K562 (cell line): ENCODE measurements around the gene OR51B2. TPM values are rescaled to one million over a fixed set of nuclear protein-coding genes. Genes with fewer than 3 reads are reported as not detected.

Experiments
- CBX3 ChIP-seq, 2 experiments: IDR thresholded peaks; 1 replicate in 1 of 2; 2 replicates in 1 of 2; pipeline ENCODE4 v1.6.1; 2012; ENCODE audit warnings: inconsistent platforms in 2 of 2, low read length in 2 of 2, borderline replicate concordance in 1 of 2, control low read depth in 1 of 2
- CCNT2 ChIP-seq: IDR thresholded peaks from 2 replicates; pipeline ENCODE4 v1.6.1; 2011; ENCODE audit warnings: borderline replicate concordance, low read depth, mild to moderate bottlenecking, moderate library complexity, mixed read lengths, low read length; ENCODE audit not compliant: insufficient read length; ENCODE audit errors: extremely low read depth
- DACH1 ChIP-seq: fragments of 450-650 bp; IDR thresholded peaks from 2 replicates; pipeline ENCODE4 v1.6.1; 2018; ENCODE audit not compliant: partially characterized antibody
- DMBX1 ChIP-seq: fragments of 250-450 bp; sonication (Bioruptor Pico); IDR thresholded peaks from 2 replicates; pipeline ENCODE4 v1.8.0; 2022; ENCODE audit warnings: inconsistent platforms, mild to moderate bottlenecking, moderate library complexity, borderline replicate concordance
- ETV5 ChIP-seq: sonication (generic); formaldehyde crosslinking; IDR thresholded peaks from 2 replicates; pipeline ENCODE4 v1.4.0; 2020; ENCODE audit warnings: low read depth, mild to moderate bottlenecking, missing genetic modification reagents
- JUND ChIP-seq, 2 experiments: IDR thresholded peaks; 2 replicates in 1 of 2; 3 replicates in 1 of 2; pipeline ENCODE4 v1.6.1; 2011; ENCODE audit warnings: borderline replicate concordance in 2 of 2, low read depth in 2 of 2, low read length in 2 of 2, improper control_type of control experiment in 1 of 2, missing biosample characterization in 1 of 2, missing genetic modification characterization in 1 of 2, missing genetic modification reagents in 1 of 2
- KLF6 ChIP-seq: fragments of 250-450 bp; sonication (Bioruptor Pico); IDR thresholded peaks from 2 replicates; pipeline ENCODE4 v1.4.0; 2020; ENCODE audit warnings: mild to moderate bottlenecking, moderate library complexity, borderline replicate concordance
- MCM3 ChIP-seq: fragments of 450-650 bp; IDR thresholded peaks from 2 replicates; pipeline ENCODE4 v1.6.1; 2016
- MED1 ChIP-seq: sonication (generic); formaldehyde crosslinking; IDR thresholded peaks from 2 replicates; pipeline ENCODE4 v1.8.1; 2023; ENCODE audit warnings: missing genetic modification reagents, borderline replicate concordance
- NR4A1 ChIP-seq, 2 experiments: fragments of 250-450 bp in 1 of 2; fragments of 450-650 bp in 1 of 2; sonication (Bioruptor Pico) in 1 of 2; IDR thresholded peaks; 2 replicates each; pipeline versions ENCODE4 v1.4.0 to v1.6.1; 2016 to 2020; ENCODE audit warnings: mild to moderate bottlenecking in 2 of 2, missing compliant biosample characterization in 1 of 2, missing genetic modification characterization in 1 of 2, moderate library complexity in 1 of 2
- PHF20 ChIP-seq: fragments of 450-650 bp; IDR thresholded peaks from 2 replicates; pipeline ENCODE4 v1.6.1; 2018; ENCODE audit not compliant: partially characterized antibody
- PML ChIP-seq: IDR thresholded peaks from 2 replicates; pipeline ENCODE4 v1.6.1; 2012; ENCODE audit warnings: low read length, inconsistent platforms
- SIX5 ChIP-seq, 2 experiments: IDR thresholded peaks; 2 replicates each; pipeline ENCODE4 v1.6.1; 2011; ENCODE audit warnings: low read length in 2 of 2, borderline replicate concordance in 1 of 2, low read depth in 1 of 2, mild to moderate bottlenecking in 1 of 2, moderate library complexity in 1 of 2; ENCODE audit not compliant: insufficient read depth in 1 of 2
- TAL1 ChIP-seq: fragments of 450-650 bp; IDR thresholded peaks from 2 replicates; pipeline ENCODE4 v1.6.1; 2016; ENCODE audit warnings: mild to moderate bottlenecking
- TOE1 ChIP-seq, 2 experiments: fragments of 450-650 bp in 1 of 2; sonication (generic) in 1 of 2; formaldehyde crosslinking in 1 of 2; IDR thresholded peaks; 2 replicates each; pipeline versions ENCODE4 v1.7.1 to v1.8.0; 2016 to 2022; ENCODE audit warnings: borderline replicate concordance in 2 of 2, mild to moderate bottlenecking in 2 of 2, antibody characterized with exemption in 1 of 2, inconsistent platforms in 1 of 2, low read depth in 1 of 2, missing genetic modification reagents in 1 of 2, moderate library complexity in 1 of 2
- ZNF239 ChIP-seq: fragments of 250-450 bp; sonication (Bioruptor Pico); IDR thresholded peaks from 2 replicates; pipeline ENCODE4 v1.4.0; 2020; ENCODE audit warnings: mild to moderate bottlenecking
- ZNF589 ChIP-seq: fragments of 200-800 bp; sonication (Bioruptor generic); IDR thresholded peaks from 2 replicates; pipeline ENCODE4 v1.6.1; 2016; ENCODE audit warnings: low read depth, missing genetic modification characterization, missing compliant biosample characterization
- polyA plus RNA-seq, 8 experiments: library from polyadenylated mRNA; depleted of rRNA in 4 of 8; stranded (reverse) in 5 of 8; unstranded in 3 of 8; fragments of >200 nt; fragmentation: Nextera tagmentation in 2 of 8; fragmentation: Illumina TruSeq in 1 of 8; extraction: Ambion mirVana in 2 of 8; extraction: Trizol in 1 of 8; gene quantifications; 2 replicates each; pipeline versions ENCODE4 v1.2.1 to v1.2.3, GENCODE V29; 2011 to 2014; ENCODE audit warnings: inconsistent platforms in 1 of 8, missing spikeins in 1 of 8
- total RNA-seq, 7 experiments: library from RNA; depleted of rRNA in 6 of 7; stranded (reverse); fragments of >200 nt in 6 of 7; fragmentation: Illumina TruSeq in 2 of 7; extraction: Trizol in 2 of 7; gene quantifications; 2 replicates each; pipeline versions ENCODE4 v1.2.1 to v1.2.3, GENCODE V29; 2011 to 2021; ENCODE audit warnings: low replicate concordance in 1 of 7
- TF ChIP-seq, protein P1 (sequence below): sonication (generic); formaldehyde crosslinking; IDR thresholded peaks from 2 replicates; pipeline ENCODE4 v1.8.1; 2023; ENCODE audit warnings: mild to moderate bottlenecking, missing genetic modification reagents
- TF ChIP-seq, protein P2 (sequence below): fragments of 450-650 bp; IDR thresholded peaks from 2 replicates; pipeline ENCODE4 v1.6.1; 2016; ENCODE audit warnings: low read depth, mild to moderate bottlenecking, moderate library complexity
- TF ChIP-seq, protein P3 (sequence below): fragments of 250-450 bp; sonication (Bioruptor Pico); IDR thresholded peaks from 2 replicates; pipeline ENCODE4 v1.8.0; 2022; ENCODE audit warnings: moderate library complexity, mild to moderate bottlenecking, inconsistent platforms
- TF ChIP-seq, protein P4 (sequence below): sonication (generic); formaldehyde crosslinking; IDR thresholded peaks from 2 replicates; pipeline ENCODE4 v1.8.0; 2022; ENCODE audit warnings: mild to moderate bottlenecking, missing genetic modification reagents
- TF ChIP-seq, protein P5 (sequence below): fragments of 250-450 bp; sonication (Bioruptor Pico); IDR thresholded peaks from 2 replicates; pipeline ENCODE4 v1.6.1; 2021; ENCODE audit warnings: mild to moderate bottlenecking

Gene OR51B2
- total and polyA plus RNA-seq, 9 of the 15 experiments (the other 6 are each of a cell fraction or from before 2014, with no cell fraction given): 0.38 to 6.6 (median 4.0) TPM

DNA sequence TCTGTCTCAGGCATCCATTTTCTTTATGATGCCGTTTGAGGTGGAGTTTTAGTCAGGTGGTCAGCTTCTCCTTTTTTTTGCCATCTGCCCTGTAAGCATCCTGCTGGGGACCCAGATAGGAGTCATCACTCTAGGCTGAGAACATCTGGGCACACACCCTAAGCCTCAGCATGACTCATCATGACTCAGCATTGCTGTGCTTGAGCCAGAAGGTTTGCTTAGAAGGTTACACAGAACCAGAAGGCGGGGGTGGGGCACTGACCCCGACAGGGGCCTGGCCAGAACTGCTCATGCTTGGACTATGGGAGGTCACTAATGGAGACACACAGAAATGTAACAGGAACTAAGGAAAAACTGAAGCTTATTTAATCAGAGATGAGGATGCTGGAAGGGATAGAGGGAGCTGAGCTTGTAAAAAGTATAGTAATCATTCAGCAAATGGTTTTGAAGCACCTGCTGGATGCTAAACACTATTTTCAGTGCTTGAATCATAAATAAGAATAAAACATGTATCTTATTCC, 43.5 kb downstream of the OR51B2 start (continued):
- TF ChIP-seq, protein P1, sequence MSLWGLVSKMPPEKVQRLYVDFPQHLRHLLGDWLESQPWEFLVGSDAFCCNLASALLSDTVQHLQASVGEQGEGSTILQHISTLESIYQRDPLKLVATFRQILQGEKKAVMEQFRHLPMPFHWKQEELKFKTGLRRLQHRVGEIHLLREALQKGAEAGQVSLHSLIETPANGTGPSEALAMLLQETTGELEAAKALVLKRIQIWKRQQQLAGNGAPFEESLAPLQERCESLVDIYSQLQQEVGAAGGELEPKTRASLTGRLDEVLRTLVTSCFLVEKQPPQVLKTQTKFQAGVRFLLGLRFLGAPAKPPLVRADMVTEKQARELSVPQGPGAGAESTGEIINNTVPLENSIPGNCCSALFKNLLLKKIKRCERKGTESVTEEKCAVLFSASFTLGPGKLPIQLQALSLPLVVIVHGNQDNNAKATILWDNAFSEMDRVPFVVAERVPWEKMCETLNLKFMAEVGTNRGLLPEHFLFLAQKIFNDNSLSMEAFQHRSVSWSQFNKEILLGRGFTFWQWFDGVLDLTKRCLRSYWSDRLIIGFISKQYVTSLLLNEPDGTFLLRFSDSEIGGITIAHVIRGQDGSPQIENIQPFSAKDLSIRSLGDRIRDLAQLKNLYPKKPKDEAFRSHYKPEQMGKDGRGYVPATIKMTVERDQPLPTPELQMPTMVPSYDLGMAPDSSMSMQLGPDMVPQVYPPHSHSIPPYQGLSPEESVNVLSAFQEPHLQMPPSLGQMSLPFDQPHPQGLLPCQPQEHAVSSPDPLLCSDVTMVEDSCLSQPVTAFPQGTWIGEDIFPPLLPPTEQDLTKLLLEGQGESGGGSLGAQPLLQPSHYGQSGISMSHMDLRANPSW (CRISPR knock-in tag): peak; percentile 71; the same call in 1 of the 2 replicates
- TF ChIP-seq MCM3 (no peak), JUND (IDR thresholded peaks at IDR 0.05; ENCODE audit: borderline replicate concordance, low read depth, low read length) (peak; percentile 100), JUND (tag; IDR thresholded peaks at IDR 0.05; ENCODE audit: borderline replicate concordance, low read depth, low read length) (peak; percentile 100), MED1 (no peak), NR4A1 (CRISPR knock-in tag; IDR thresholded peaks at IDR 0.05) (no peak), NR4A1 (tag; IDR thresholded peaks at IDR 0.05) (peak; percentile 89), KLF6 (CRISPR knock-in tag) (peak; percentile 89; the same call in 1 of the 2 replicates), DACH1 (peak; percentile 82), DMBX1 (CRISPR knock-in tag) (peak; percentile 97), PHF20 (no peak), SIX5 (IDR thresholded peaks at IDR 0.05; ENCODE audit: borderline replicate concordance in 1 of 2, insufficient read depth in 1 of 2, low read depth in 1 of 2, low read length in 2 of 2) (no peak), ZNF239 (CRISPR knock-in tag) (peak; percentile 84), TAL1 (peak; percentile 97), ZNF589 (peak; percentile 98), ETV5 (CRISPR knock-in tag) (peak; percentile 80), PML (peak; percentile 98), CBX3 (IDR thresholded peaks at IDR 0.05; ENCODE audit: borderline replicate concordance in 1 of 2, low read length in 2 of 2) (peak in 1 of 2 experiments; percentile 87; a peak in 1 of 3 replicates), CCNT2 (peak; percentile 98), TOE1 (IDR thresholded peaks at IDR 0.05; ENCODE audit: borderline replicate concordance) (peak; percentile 83), TOE1 (CRISPR knock-in tag; IDR thresholded peaks at IDR 0.05; ENCODE audit: borderline replicate concordance, low read depth) (no peak)
- TF ChIP-seq, protein P2, sequence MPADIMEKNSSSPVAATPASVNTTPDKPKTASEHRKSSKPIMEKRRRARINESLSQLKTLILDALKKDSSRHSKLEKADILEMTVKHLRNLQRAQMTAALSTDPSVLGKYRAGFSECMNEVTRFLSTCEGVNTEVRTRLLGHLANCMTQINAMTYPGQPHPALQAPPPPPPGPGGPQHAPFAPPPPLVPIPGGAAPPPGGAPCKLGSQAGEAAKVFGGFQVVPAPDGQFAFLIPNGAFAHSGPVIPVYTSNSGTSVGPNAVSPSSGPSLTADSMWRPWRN: peak; percentile 89
- TF ChIP-seq, protein P3, sequence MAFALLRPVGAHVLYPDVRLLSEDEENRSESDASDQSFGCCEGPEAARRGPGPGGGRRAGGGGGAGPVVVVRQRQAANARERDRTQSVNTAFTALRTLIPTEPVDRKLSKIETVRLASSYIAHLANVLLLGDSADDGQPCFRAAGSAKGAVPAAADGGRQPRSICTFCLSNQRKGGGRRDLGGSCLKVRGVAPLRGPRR (CRISPR knock-in tag): peak; percentile 89
- TF ChIP-seq, protein P4, sequence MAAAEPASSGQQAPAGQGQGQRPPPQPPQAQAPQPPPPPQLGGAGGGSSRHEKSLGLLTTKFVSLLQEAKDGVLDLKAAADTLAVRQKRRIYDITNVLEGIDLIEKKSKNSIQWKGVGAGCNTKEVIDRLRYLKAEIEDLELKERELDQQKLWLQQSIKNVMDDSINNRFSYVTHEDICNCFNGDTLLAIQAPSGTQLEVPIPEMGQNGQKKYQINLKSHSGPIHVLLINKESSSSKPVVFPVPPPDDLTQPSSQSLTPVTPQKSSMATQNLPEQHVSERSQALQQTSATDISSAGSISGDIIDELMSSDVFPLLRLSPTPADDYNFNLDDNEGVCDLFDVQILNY (CRISPR knock-in tag): no peak
- TF ChIP-seq, protein P5, sequence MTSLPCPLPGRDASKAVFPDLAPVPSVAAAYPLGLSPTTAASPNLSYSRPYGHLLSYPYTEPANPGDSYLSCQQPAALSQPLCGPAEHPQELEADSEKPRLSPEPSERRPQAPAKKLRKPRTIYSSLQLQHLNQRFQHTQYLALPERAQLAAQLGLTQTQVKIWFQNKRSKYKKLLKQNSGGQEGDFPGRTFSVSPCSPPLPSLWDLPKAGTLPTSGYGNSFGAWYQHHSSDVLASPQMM (CRISPR knock-in tag): no peak
